Right lobe of liver (tissue), 6 donors: Measurements from ENCODE around the gene KIZ. TPM values are rescaled to one million over a fixed set of nuclear protein-coding genes. Genes with fewer than 3 reads are reported as not detected.

ENCODE experiments used
- ATAC-seq, 4 donors: fragments of 200-7000 bp; cut with Tn5 transposase; one replicate each; pipeline ENCODE4 v1.9.1; 2020; ENCODE audit warnings: mild to moderate bottlenecking in 4 of 4, moderate library complexity in 4 of 4
- DNase-seq, 3 donors: peaks; one replicate each; pipeline ENCODE4 v3.0.0-alpha.2; 2020
- H3K27ac ChIP-seq, 3 donors: fragments of 200-600 bp; one replicate each; pipeline ENCODE4 v1.8.0; 2022
- H3K27me3 ChIP-seq, 2 donors: fragments of 200-600 bp; one replicate each; pipeline ENCODE4 v1.8.0; 2022
- H3K36me3 ChIP-seq, 4 donors: fragments of 200-600 bp; sonication (generic) in 1 of 4; one replicate each; pipeline versions ENCODE4 v1.5.1 to v1.8.0; 2017 to 2022; ENCODE audit warnings: control low read depth in 1 of 4
- H3K4me1 ChIP-seq, 4 donors: fragments of 200-600 bp; sonication (generic) in 1 of 4; one replicate each; pipeline versions ENCODE4 v1.5.1 to v1.8.0; 2017 to 2022; ENCODE audit warnings: control low read depth in 1 of 4
- H3K4me3 ChIP-seq, 3 donors: fragments of 200-600 bp; one replicate each; pipeline ENCODE4 v1.8.0; 2022
- H3K9me3 ChIP-seq, 4 donors: fragments of 200-600 bp; sonication (generic) in 1 of 4; one replicate each; pipeline versions ENCODE4 v1.5.1 to v1.8.0; 2017 to 2022; ENCODE audit warnings: control low read depth in 1 of 4
- POLR2A ChIP-seq: fragments of 450-650 bp; IDR thresholded peaks from one replicate; pipeline ENCODE4 v1.6.1; 2017; ENCODE audit warnings: antibody characterized with exemption, mild to moderate bottlenecking
- WGBS: methylation state at CpG from one replicate; pipeline ENCODE4 v1.1.6; 2018; ENCODE audit warnings: low coverage, low lambda C conversion rate; ENCODE audit not compliant: insufficient coverage; ENCODE audit errors: missing lambda C conversion rate; 5-methylcytosine and 5-hydroxymethylcytosine counted together
- intact Hi-C, 2 donors: fragments of 100-400 bp; cut with DNase I; formaldehyde crosslinking; loops; one replicate each; pipeline versions ENCODE4 v1.11.2 to v1.14.1; 2022
- total RNA-seq, 6 experiments: library from RNA; depleted of rRNA in 2 of 6; stranded (reverse); fragments of >200 nt in 2 of 6; fragmentation: NEBNext Ultra II Directional in 3 of 6; extraction: Animal tissue kit (Norgen Biotek cat#: 25700) in 3 of 6; gene quantifications; one replicate each; pipeline versions ENCODE4 v1.1.0 to v1.2.4, GENCODE V29; 2016 to 2023
- TF ChIP-seq, protein P1 (sequence below), 4 donors: fragments of 200-600 bp in 3 of 4; fragments of 450-650 bp in 1 of 4; IDR thresholded peaks; one replicate each; pipeline versions ENCODE4 v1.5.1 to v1.8.0; 2016 to 2022; ENCODE audit warnings: antibody characterized with exemption in 4 of 4, mild to moderate bottlenecking in 2 of 4
- donor health status: DM: no; HTN: yes; CAD: no.
- donor health status: DM: no; HTN: no; CAD: no.
- donor health status: DM: no; HTN: no; CAD: no.
- donor health status: DM: no; HTN: yes; CAD: no.
- donor health status: DM: no; HTN: yes; CAD: no.

The KIZ gene
- total RNA-seq, 6 experiments from 2014 or later: 5.1 to 11.5 (median 7.4) TPM

DNA sequence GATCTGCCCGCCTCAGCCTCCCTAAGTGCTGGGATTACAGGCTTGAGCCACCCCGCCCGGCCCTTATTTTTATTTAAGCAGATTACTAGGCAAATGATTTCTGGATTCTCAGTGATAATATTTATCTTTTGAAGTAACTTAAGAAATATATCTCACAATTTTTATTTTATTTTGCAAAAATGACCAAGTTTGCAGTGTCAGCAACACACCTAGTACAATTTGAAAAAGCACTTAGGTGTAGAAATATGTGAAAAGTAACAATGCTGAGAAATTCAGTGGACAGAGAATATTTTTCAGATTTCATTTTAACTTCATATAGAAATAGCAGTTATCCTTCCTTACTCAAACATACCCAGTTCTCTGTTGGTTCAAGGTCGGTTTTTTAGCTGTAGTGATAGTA lies 98.3 kb downstream of the KIZ start:
- H3K36me3 ChIP-seq: no peaks in the 10 kb centered on the region
- no peak overlapping the region for H3K27ac ChIP-seq
- ATAC-seq (no peak), DNase-seq (no peak)
- no peaks in the 10 kb centered on the region for H3K9me3 ChIP-seq
- intact Hi-C loops: no loop called here
- 57% methylated on average over 1 of the region's 4 CpGs for WGBS
- H3K27me3 ChIP-seq: no peaks in the 10 kb centered on the region
- H3K4me3 ChIP-seq: no peak overlapping the region
- H3K4me1 ChIP-seq: no peaks in the 10 kb centered on the region
- TF ChIP-seq, protein P1, sequence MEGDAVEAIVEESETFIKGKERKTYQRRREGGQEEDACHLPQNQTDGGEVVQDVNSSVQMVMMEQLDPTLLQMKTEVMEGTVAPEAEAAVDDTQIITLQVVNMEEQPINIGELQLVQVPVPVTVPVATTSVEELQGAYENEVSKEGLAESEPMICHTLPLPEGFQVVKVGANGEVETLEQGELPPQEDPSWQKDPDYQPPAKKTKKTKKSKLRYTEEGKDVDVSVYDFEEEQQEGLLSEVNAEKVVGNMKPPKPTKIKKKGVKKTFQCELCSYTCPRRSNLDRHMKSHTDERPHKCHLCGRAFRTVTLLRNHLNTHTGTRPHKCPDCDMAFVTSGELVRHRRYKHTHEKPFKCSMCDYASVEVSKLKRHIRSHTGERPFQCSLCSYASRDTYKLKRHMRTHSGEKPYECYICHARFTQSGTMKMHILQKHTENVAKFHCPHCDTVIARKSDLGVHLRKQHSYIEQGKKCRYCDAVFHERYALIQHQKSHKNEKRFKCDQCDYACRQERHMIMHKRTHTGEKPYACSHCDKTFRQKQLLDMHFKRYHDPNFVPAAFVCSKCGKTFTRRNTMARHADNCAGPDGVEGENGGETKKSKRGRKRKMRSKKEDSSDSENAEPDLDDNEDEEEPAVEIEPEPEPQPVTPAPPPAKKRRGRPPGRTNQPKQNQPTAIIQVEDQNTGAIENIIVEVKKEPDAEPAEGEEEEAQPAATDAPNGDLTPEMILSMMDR (IDR thresholded peaks at IDR 0.05): no peak
- TF ChIP-seq POLR2A: no peak

DNA sequence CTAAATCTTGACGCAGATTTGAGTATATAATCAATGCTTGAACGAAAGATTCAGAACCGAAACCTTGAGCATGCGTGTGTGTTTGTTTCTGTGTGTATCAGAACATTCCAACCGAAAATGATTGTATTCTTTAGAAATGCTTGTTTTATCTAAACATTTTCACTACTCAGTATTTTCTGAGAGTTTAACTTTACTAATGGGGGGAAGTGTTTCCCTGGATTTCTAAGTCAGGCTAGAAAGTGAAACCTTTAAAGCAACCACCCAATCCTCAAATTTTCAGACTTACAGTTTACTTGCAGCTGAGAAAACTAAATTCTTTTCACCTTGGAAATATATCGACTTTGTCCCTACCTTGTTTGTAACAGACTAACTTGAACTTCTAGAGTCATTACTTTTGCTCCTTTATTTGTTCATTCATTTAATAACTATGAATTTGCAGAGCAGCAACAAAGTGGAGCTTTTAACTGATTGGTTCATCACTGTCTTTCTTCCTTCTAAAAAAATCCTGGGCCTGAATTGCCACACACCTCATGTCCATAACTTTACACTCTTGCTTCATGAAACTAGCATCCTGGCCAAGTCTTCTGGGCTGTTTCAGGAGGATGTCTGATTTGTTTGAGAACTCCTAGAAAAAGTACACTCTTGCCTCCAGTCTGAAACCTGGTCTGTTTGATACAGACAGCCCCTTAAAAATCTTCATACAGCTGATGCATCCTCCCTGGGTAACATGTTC lies 99.5 kb downstream of the KIZ start:
- H3K36me3 ChIP-seq: peaks cover 0 to 3% (median 0%) of the 10 kb centered on the region in 4 donors
- H3K4me1 ChIP-seq: no peaks in the 10 kb centered on the region
- intact Hi-C loops: no loop called here
- no peak overlapping the region for H3K27ac ChIP-seq
- 83% methylated on average over 6 of the region's 6 CpGs for WGBS
- DNase-seq (no peak), ATAC-seq (no peak)
- H3K4me3 ChIP-seq: no peak overlapping the region
- TF ChIP-seq, protein P1 (IDR thresholded peaks at IDR 0.05): no peak
- TF ChIP-seq POLR2A: no peak
- H3K27me3 ChIP-seq: no peaks in the 10 kb centered on the region
- H3K9me3 ChIP-seq: no peaks in the 10 kb centered on the region

DNA sequence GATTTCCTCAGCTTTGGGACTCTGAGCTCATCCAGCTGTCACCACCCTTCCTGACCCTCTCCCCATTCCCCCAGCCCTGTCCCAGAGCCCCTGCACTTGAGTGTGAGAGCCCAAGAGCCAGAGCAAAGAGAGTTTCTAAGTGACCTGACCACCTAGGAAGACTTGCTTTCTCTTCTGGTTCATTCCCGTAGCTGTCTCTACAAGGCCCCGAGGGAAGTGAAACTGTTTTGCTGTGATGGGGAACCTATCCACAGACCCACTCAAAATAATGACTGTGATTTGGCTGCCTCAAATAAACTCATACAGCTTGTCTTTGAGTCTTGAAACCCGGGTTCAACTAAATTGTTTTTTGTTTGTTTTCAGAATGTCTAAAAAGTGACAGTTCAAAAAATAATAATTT lies 102.6 kb downstream of the KIZ start:
- peaks cover 0 to 4% (median 0%) of the 10 kb centered on the region in 4 donors for H3K36me3 ChIP-seq
- no peaks in the 10 kb centered on the region for H3K9me3 ChIP-seq
- TF ChIP-seq, protein P1 (IDR thresholded peaks at IDR 0.05): no peak
- no peak for TF ChIP-seq POLR2A
- H3K4me1 ChIP-seq: no peaks in the 10 kb centered on the region
- no peak for DNase-seq
- no peak overlapping the region for H3K4me3 ChIP-seq
- H3K27ac ChIP-seq: no peak overlapping the region
- intact Hi-C loops: no loop called here
- WGBS: 79% methylated on average over 3 of the region's 3 CpGs
- no peaks in the 10 kb centered on the region for H3K27me3 ChIP-seq
- ATAC-seq: no peak

DNA sequence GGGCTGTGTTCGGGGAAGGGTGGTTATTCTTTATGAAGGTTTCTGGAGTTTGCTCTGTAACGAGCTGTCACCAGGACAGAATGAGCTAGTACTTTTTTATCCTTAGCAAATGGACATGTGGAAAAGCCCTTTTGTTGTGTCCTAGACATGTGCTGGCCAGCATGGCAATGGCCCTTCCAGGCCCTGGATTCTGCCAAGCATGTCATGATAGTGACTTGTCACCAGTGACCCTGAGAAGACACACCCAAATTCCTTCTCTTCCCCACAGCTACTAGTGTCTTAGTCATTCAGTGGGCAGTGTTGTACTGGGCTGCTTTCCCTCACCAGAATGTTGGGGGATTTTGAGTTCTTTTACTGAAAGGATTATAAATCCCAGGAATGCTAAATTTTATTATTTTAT lies 103.3 kb downstream of the KIZ start:
- Histone ChIP-seq H3K27me3 (no peaks in the 10 kb centered on the region), H3K4me1 (no peaks in the 10 kb centered on the region), H3K4me3 (no peak overlapping the region), H3K9me3 (no peaks in the 10 kb centered on the region), H3K27ac (no peak overlapping the region), H3K36me3 (peaks cover 0 to 4% (median 0%) of the 10 kb centered on the region in 4 donors)
- intact Hi-C loops: no loop called here
- 94% methylated on average over 2 of the region's 2 CpGs for WGBS
- ATAC-seq: no peak
- no peak for DNase-seq
- TF ChIP-seq, protein P1 (IDR thresholded peaks at IDR 0.05): no peak
- TF ChIP-seq POLR2A: no peak
